ENCODE results near the gene RNF151.

RNF151 gene

GRCh38 chr16:1998852-1999801 lies 32.5 kb downstream of the RNF151 start:
- no peak overlapping the region for H3K23ac ChIP-seq (ENCODE audit: low read length)
- H3K4me3 ChIP-seq (ENCODE audit: low read depth, low read length): no peak overlapping the region
- no peak overlapping the region for H4K8ac ChIP-seq (ENCODE audit: low read depth, low read length)
- H2BK120ac ChIP-seq (ENCODE audit: insufficient read depth, low read length, poor library complexity): no peak overlapping the region
- no peak overlapping the region for H3K4ac ChIP-seq (ENCODE audit: low read depth, low read length)
- H2AK5ac ChIP-seq (ENCODE audit: low read length): no peak overlapping the region
- H2AFZ ChIP-seq (ENCODE audit: insufficient read depth, low read length, poor library complexity): no peak overlapping the region
- H3K79me1 ChIP-seq (ENCODE audit: low read length): no peaks in the 10 kb centered on the region
- H3K18ac ChIP-seq (ENCODE audit: low read length): no peak overlapping the region
- H2BK12ac ChIP-seq (ENCODE audit: low read length): no peak overlapping the region
- H3K27ac ChIP-seq (ENCODE audit: low read depth, low read length): no peak overlapping the region
- H3K36me3 ChIP-seq (ENCODE audit: control insufficient read depth in 1 of 2, insufficient read depth in 2 of 2, low read length in 2 of 2): peaks cover 61 to 67% of the 10 kb centered on the region in 2 experiments
- no peaks in the 10 kb centered on the region for H3K27me3 ChIP-seq (ENCODE audit: insufficient read depth, low read length)
- H3K9ac ChIP-seq (ENCODE audit: low read length): no peak overlapping the region
- no CpG with 5 or more reads among the region's 39 CpGs for WGBS (ENCODE audit: extremely low coverage, insufficient coverage, insufficient read length)
- no peak overlapping the region for H3K14ac ChIP-seq (ENCODE audit: low read length)
- H2BK5ac ChIP-seq (ENCODE audit: low read depth, low read length, poor library complexity): no peak overlapping the region
- H3K4me1 ChIP-seq (ENCODE audit: control insufficient read depth in 1 of 2, insufficient read depth in 2 of 2, low read length in 2 of 2): peaks cover 2% of the 10 kb centered on the region in 2 experiments
- no peaks in the 10 kb centered on the region for H3K9me3 ChIP-seq (ENCODE audit: insufficient read depth, low read depth, low read length)
- H4K91ac ChIP-seq (ENCODE audit: low read depth, low read length): no peak overlapping the region
- no peaks in the 10 kb centered on the region for H3K79me2 ChIP-seq (ENCODE audit: control insufficient read depth, insufficient read depth, low read length, poor library complexity)
- H3K4me2 ChIP-seq (ENCODE audit: low read length): no peak overlapping the region
- no peak for DNase-seq
- H4K12ac ChIP-seq (ENCODE audit: low read depth, low read length): no peak overlapping the region

DNA sequence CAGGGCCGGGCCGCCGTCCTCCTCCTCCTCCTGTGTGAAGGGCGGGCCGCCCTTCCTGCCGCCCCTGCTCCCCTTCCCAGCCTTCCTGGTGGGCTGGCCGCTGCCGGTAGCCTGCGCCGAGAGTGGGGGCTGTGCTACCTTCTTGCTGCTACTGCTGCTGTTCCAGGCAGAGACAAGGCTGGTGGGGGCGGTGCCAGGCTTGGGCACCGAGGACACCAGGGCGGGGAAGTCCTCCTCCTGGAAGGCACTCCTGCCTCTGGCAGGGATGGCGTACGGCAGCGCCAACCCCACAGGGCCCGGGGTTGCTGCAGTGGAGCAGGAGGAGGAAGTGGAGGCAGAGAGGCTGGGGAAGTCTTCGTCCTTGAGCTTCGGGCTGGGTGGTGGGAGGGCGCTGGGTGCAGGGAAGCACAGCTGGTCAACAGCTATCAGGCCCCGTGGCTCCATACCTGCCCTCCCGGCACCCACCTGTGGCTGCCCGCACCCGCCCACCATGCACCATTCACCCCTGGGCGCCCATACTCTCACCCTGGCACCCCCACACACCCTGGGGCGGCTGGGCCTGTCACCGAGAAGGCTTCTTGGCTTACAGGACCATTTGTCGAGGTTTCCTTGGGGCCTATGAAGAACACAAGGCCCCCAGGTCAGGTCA lies 33.3 kb downstream of the RNF151 start:
- H4K91ac ChIP-seq (ENCODE audit: low read depth, low read length): no peak overlapping the region
- H3K18ac ChIP-seq (ENCODE audit: low read length): no peak overlapping the region
- peaks cover 63 to 67% of the 10 kb centered on the region in 2 experiments for H3K36me3 ChIP-seq (ENCODE audit: control insufficient read depth in 1 of 2, insufficient read depth in 2 of 2, low read length in 2 of 2)
- H3K4ac ChIP-seq (ENCODE audit: low read depth, low read length): no peak overlapping the region
- H2AFZ ChIP-seq (ENCODE audit: insufficient read depth, low read length, poor library complexity): no peak overlapping the region
- H3K4me2 ChIP-seq (ENCODE audit: low read length): no peak overlapping the region
- H3K23ac ChIP-seq (ENCODE audit: low read length): no peak overlapping the region
- no peaks in the 10 kb centered on the region for H3K27me3 ChIP-seq (ENCODE audit: insufficient read depth, low read length)
- no peak overlapping the region for H3K9ac ChIP-seq (ENCODE audit: low read length)
- no peak overlapping the region for H2AK5ac ChIP-seq (ENCODE audit: low read length)
- no peak overlapping the region for H3K4me3 ChIP-seq (ENCODE audit: low read depth, low read length)
- H2BK12ac ChIP-seq (ENCODE audit: low read length): no peak overlapping the region
- H4K12ac ChIP-seq (ENCODE audit: low read depth, low read length): no peak overlapping the region
- peaks cover 5% of the 10 kb centered on the region in 2 experiments for H3K4me1 ChIP-seq (ENCODE audit: control insufficient read depth in 1 of 2, insufficient read depth in 2 of 2, low read length in 2 of 2)
- H2BK120ac ChIP-seq (ENCODE audit: insufficient read depth, low read length, poor library complexity): no peak overlapping the region
- DNase-seq: no peak
- no peak overlapping the region for H4K8ac ChIP-seq (ENCODE audit: low read depth, low read length)
- H3K79me2 ChIP-seq (ENCODE audit: control insufficient read depth, insufficient read depth, low read length, poor library complexity): no peaks in the 10 kb centered on the region
- no peaks in the 10 kb centered on the region for H3K79me1 ChIP-seq (ENCODE audit: low read length)
- H3K27ac ChIP-seq (ENCODE audit: low read depth, low read length): no peak overlapping the region
- WGBS (ENCODE audit: extremely low coverage, insufficient coverage, insufficient read length): no CpG with 5 or more reads among the region's 28 CpGs
- H2BK5ac ChIP-seq (ENCODE audit: low read depth, low read length, poor library complexity): no peak overlapping the region
- H3K9me3 ChIP-seq (ENCODE audit: insufficient read depth, low read depth, low read length): no peaks in the 10 kb centered on the region
- no peak overlapping the region for H3K14ac ChIP-seq (ENCODE audit: low read length)

DNA sequence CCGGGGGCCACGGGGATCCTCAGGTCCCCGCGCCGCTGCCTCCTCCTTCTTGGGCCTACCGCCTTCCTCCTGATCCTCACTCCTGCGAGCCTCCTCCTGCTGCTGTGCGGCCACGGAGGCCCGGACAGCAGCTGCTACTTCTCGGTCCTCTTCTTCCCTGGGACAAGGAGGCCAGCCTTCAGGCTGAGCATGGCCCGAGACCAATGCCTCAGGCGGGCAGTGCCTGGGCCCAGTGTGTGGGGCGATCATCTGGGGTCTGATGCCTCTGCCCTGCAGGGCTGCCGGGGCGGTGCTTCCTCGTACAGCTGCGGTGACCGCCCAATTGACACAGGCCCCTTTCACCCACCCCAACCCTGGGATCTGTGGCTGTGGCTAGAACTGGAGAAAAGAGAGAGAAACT lies 34.4 kb downstream of the RNF151 start:
- no peaks in the 10 kb centered on the region for H3K79me1 ChIP-seq (ENCODE audit: low read length)
- WGBS (ENCODE audit: extremely low coverage, insufficient coverage, insufficient read length): no CpG with 5 or more reads among the region's 19 CpGs

GRCh38 chr16:2001456-2002355 lies 35.0 kb downstream of the RNF151 start:
- no peak overlapping the region for H3K14ac ChIP-seq (ENCODE audit: low read length)
- no peak overlapping the region for H4K12ac ChIP-seq (ENCODE audit: low read depth, low read length)
- peaks cover 64 to 67% of the 10 kb centered on the region in 2 experiments for H3K36me3 ChIP-seq (ENCODE audit: control insufficient read depth in 1 of 2, insufficient read depth in 2 of 2, low read length in 2 of 2)
- no peak overlapping the region for H3K4me2 ChIP-seq (ENCODE audit: low read length)
- no peak overlapping the region for H2AFZ ChIP-seq (ENCODE audit: insufficient read depth, low read length, poor library complexity)
- H4K91ac ChIP-seq (ENCODE audit: low read depth, low read length): no peak overlapping the region
- DNase-seq: no peak
- WGBS (ENCODE audit: extremely low coverage, insufficient coverage, insufficient read length): no CpG with 5 or more reads among the region's 53 CpGs
- no peak overlapping the region for H3K27ac ChIP-seq (ENCODE audit: low read depth, low read length)
- no peak overlapping the region for H2BK120ac ChIP-seq (ENCODE audit: insufficient read depth, low read length, poor library complexity)
- no peak overlapping the region for H4K8ac ChIP-seq (ENCODE audit: low read depth, low read length)
- no peak overlapping the region for H3K9ac ChIP-seq (ENCODE audit: low read length)
- H3K9me3 ChIP-seq (ENCODE audit: insufficient read depth, low read depth, low read length): peaks cover 1% of the 10 kb centered on the region
- H3K79me2 ChIP-seq (ENCODE audit: control insufficient read depth, insufficient read depth, low read length, poor library complexity): peaks cover 3% of the 10 kb centered on the region
- H2AK5ac ChIP-seq (ENCODE audit: low read length): no peak overlapping the region
- H3K4me1 ChIP-seq (ENCODE audit: control insufficient read depth in 1 of 2, insufficient read depth in 2 of 2, low read length in 2 of 2): peaks cover 5% of the 10 kb centered on the region in 2 experiments
- H3K18ac ChIP-seq (ENCODE audit: low read length): no peak overlapping the region
- no peaks in the 10 kb centered on the region for H3K27me3 ChIP-seq (ENCODE audit: insufficient read depth, low read length)
- no peaks in the 10 kb centered on the region for H3K79me1 ChIP-seq (ENCODE audit: low read length)
- no peak overlapping the region for H3K4ac ChIP-seq (ENCODE audit: low read depth, low read length)
- no peak overlapping the region for H2BK5ac ChIP-seq (ENCODE audit: low read depth, low read length, poor library complexity)
- H3K4me3 ChIP-seq (ENCODE audit: low read depth, low read length): no peak overlapping the region
- no peak overlapping the region for H3K23ac ChIP-seq (ENCODE audit: low read length)
- no peak overlapping the region for H2BK12ac ChIP-seq (ENCODE audit: low read length)

More for the DNA sequence above, 34.4 kb downstream of the RNF151 start:
- Histone ChIP-seq H3K4ac (ENCODE audit: low read depth, low read length) (no peak overlapping the region), H3K9me3 (ENCODE audit: insufficient read depth, low read depth, low read length) (no peaks in the 10 kb centered on the region), H4K8ac (ENCODE audit: low read depth, low read length) (no peak overlapping the region), H3K4me1 (ENCODE audit: control insufficient read depth in 1 of 2, insufficient read depth in 2 of 2, low read length in 2 of 2) (peaks cover 5% of the 10 kb centered on the region in 2 experiments), H2BK5ac (ENCODE audit: low read depth, low read length, poor library complexity) (no peak overlapping the region), H3K14ac (ENCODE audit: low read length) (no peak overlapping the region), H3K27me3 (ENCODE audit: insufficient read depth, low read length) (no peaks in the 10 kb centered on the region), H3K27ac (ENCODE audit: low read depth, low read length) (no peak overlapping the region), H2BK12ac (ENCODE audit: low read length) (no peak overlapping the region), H2AFZ (ENCODE audit: insufficient read depth, low read length, poor library complexity) (no peak overlapping the region), H3K4me2 (ENCODE audit: low read length) (no peak overlapping the region), H2BK120ac (ENCODE audit: insufficient read depth, low read length, poor library complexity) (no peak overlapping the region), H4K12ac (ENCODE audit: low read depth, low read length) (no peak overlapping the region), H2AK5ac (ENCODE audit: low read length) (no peak overlapping the region), H3K23ac (ENCODE audit: low read length) (no peak overlapping the region), H4K91ac (ENCODE audit: low read depth, low read length) (no peak overlapping the region), H3K18ac (ENCODE audit: low read length) (no peak overlapping the region), H3K36me3 (ENCODE audit: control insufficient read depth in 1 of 2, insufficient read depth in 2 of 2, low read length in 2 of 2) (peaks cover 64 to 68% of the 10 kb centered on the region in 2 experiments), H3K79me2 (ENCODE audit: control insufficient read depth, insufficient read depth, low read length, poor library complexity) (no peaks in the 10 kb centered on the region), H3K4me3 (ENCODE audit: low read depth, low read length) (no peak overlapping the region), H3K9ac (ENCODE audit: low read length) (no peak overlapping the region)
- DNase-seq: no peak
